Activated CD4-positive, alpha-beta T cell treated with anti-CD3 and anti-CD28 coated beads, Interleukin-2, amount 10 ng/mL, durations not matched to agents 7 days and 5 days (primary cell): ENCODE results near the gene YWHAE. TPM values are rescaled to one million over a fixed set of nuclear protein-coding genes. Genes with fewer than 3 reads are reported as not detected.
"Not testable (repeated sequence)": the region's sequence is repeated elsewhere in the genome, so short reads cannot be mapped to it uniquely, and the experiment has no call there.

ENCODE experiments used
- CTCF ChIA-PET: fragments of 350-600 bp; sonication (Branson Sonifier 250); formaldehyde crosslinking; loops from one replicate; lab custom pipeline; 2021; ENCODE audit warnings: antibody characterized with exemption; lab: Charles Lee
- POLR2A ChIA-PET: fragments of 350-600 bp; sonication (Branson Sonifier 250); formaldehyde crosslinking; loops from one replicate; lab custom pipeline; 2021; ENCODE audit warnings: antibody characterized with exemption; lab: Charles Lee
- DNase-seq: peaks from one replicate; pipeline ENCODE4 v3.0.0-alpha.2; 2020
- H3K27ac Mint-ChIP-seq: one replicate; pipeline ENCODE4 v1.8.0; 2021; ENCODE audit warnings: mild to moderate bottlenecking, moderate library complexity, mixed read lengths
- H3K27me3 Mint-ChIP-seq: one replicate; pipeline ENCODE4 v1.8.0; 2021; ENCODE audit warnings: mixed read lengths
- H3K36me3 Mint-ChIP-seq: one replicate; pipeline ENCODE4 v1.8.0; 2021; ENCODE audit warnings: low read depth, mixed read lengths
- H3K4me1 Mint-ChIP-seq: one replicate; pipeline ENCODE4 v1.8.0; 2021; ENCODE audit warnings: mixed read lengths
- H3K4me3 Mint-ChIP-seq: one replicate; pipeline ENCODE4 v1.8.0; 2021; ENCODE audit warnings: mild to moderate bottlenecking, moderate library complexity, mixed read lengths
- H3K9me3 Mint-ChIP-seq: one replicate; pipeline ENCODE4 v1.8.0; 2021; ENCODE audit warnings: mixed read lengths
- total RNA-seq, 2 experiments: library from RNA; stranded (reverse); gene quantifications; one replicate each; pipeline ENCODE4 v1.2.3, GENCODE V29; 2021

The YWHAE gene
- total RNA-seq, 2 experiments from 2014 or later: 340 to 435 TPM

GRCh38 chr17:1379930-1380313 is 20.1 kb downstream of the YWHAE start:
- H3K4me1 Mint-ChIP-seq: peaks cover 64% of the 10 kb centered on the region
- no peaks in the 10 kb centered on the region for H3K27me3 Mint-ChIP-seq
- no peak overlapping the region for H3K27ac Mint-ChIP-seq
- H3K4me3 Mint-ChIP-seq: no peak overlapping the region
- POLR2A ChIA-PET: interaction anchor here (0.6 kb wide), 1 partner anchor 14 kb away, joined by 3 read pairs; no protein-coding TSS in a partner anchor
- no peaks in the 10 kb centered on the region for H3K9me3 Mint-ChIP-seq
- CTCF ChIA-PET: interaction anchor here (0.7 to 1.9 kb wide), 9 partner anchors 13 to 153 kb away, joined by 3 to 6 read pairs (median 4); partner anchors contain the start of gene INPP5K
- H3K36me3 Mint-ChIP-seq: peaks cover 6% of the 10 kb centered on the region
- no peak for DNase-seq

GRCh38 chr17:1379208-1379929 is 20.7 kb downstream of the YWHAE start:
- peaks cover 8% of the 10 kb centered on the region for H3K36me3 Mint-ChIP-seq
- peaks cover 70% of the 10 kb centered on the region for H3K4me1 Mint-ChIP-seq
- ChIA-PET CTCF (interaction anchor here (0.8 to 1.9 kb wide), 6 partner anchors 8 to 154 kb away, joined by 3 to 5 read pairs (median 4); partner anchors contain the start of gene INPP5K), POLR2A (interaction anchor here (0.6 kb wide), 1 partner anchor 14 kb away, joined by 3 read pairs; no protein-coding TSS in a partner anchor)
- H3K4me3 Mint-ChIP-seq: no peak overlapping the region
- no peak overlapping the region for H3K27ac Mint-ChIP-seq
- H3K27me3 Mint-ChIP-seq: no peaks in the 10 kb centered on the region
- no peak for DNase-seq
- H3K9me3 Mint-ChIP-seq: no peaks in the 10 kb centered on the region

DNA sequence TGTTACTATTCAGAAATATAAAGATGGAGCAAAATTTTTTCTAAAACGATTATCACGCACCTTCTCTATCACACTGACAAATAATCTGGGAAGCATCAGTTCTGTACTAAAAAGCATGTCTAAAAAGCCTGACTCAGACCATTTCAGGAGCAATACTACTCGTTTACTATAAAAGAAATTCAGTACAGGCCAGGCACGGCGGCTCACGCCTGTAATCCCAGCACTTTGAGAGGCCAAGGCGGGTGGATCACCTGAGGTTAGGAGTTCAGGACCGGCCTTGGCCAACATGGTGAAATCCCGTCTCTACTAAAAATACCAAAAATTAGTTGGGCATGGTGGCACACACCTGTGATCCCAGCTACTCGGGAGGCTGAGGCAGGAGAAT is 21.6 kb downstream of the YWHAE start:
- CTCF ChIA-PET: interaction anchor here (1.4 to 1.9 kb wide), 3 partner anchors 12 to 155 kb away, joined by 3 to 4 read pairs (median 4); no protein-coding TSS in a partner anchor
- H3K4me1 Mint-ChIP-seq: peaks cover 76% of the 10 kb centered on the region
- H3K27ac Mint-ChIP-seq, H3K9me3 Mint-ChIP-seq, POLR2A ChIA-PET, DNase-seq, H3K36me3 Mint-ChIP-seq, H3K27me3 Mint-ChIP-seq, H3K4me3 Mint-ChIP-seq: not testable (repeated sequence)

DNA sequence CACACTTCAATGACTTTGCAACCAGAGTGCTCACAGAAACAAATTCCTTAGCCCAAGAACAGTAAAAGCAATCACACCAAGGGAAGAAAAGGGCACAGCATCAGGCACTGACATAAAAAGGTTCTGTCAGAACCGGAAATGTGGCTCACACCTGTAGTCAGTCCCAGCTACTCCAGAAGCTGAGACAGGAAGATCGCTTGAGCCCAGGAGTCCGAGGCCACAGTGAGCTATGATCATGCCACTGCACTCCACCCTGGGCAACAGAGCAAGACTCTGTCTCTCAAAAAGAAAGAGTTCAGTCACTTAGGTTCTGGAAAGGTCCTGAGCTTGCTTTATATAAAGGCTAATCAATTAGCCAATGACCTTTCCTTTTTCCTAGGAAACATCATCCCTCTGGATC is 22.7 kb downstream of the YWHAE start:
- Mint-ChIP-seq H3K27ac (no peak overlapping the region), H3K4me1 (peaks cover 81% of the 10 kb centered on the region), H3K36me3 (peaks cover 12% of the 10 kb centered on the region), H3K4me3 (no peak overlapping the region), H3K27me3 (no peaks in the 10 kb centered on the region), H3K9me3 (no peaks in the 10 kb centered on the region)
- POLR2A ChIA-PET: no interaction called here
- no peak for DNase-seq
- CTCF ChIA-PET: interaction anchor here (0.7 to 2.0 kb wide), 5 partner anchors 12 to 79 kb away, joined by 3 to 18 read pairs (median 3); no protein-coding TSS in a partner anchor

DNA sequence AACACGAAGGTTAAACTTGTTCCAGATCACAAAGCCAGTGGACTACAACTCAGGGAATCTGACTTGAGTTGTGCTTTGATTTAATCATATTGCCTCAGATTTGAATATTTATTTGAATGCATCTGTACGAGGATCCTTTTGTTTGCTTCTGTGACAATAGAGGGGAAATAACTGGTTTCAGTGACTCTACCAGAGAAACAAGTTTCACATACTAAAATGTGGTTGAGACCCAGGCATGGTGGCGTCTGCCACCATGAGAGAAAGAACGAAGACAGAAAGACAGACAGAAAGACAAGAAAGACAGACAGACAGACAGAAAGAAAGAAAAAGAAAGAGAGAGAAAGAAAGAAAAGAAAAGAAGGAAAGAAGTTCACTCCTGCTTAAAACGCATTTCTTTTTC is 24.0 kb downstream of the YWHAE start:
- H3K36me3 Mint-ChIP-seq: peaks cover 10% of the 10 kb centered on the region

GRCh38 chr17:1375615-1376014 is 24.4 kb downstream of the YWHAE start:
- Mint-ChIP-seq H3K27me3 (no peaks in the 10 kb centered on the region), H3K27ac (peak overlapping the region; percentile 60), H3K4me1 (peaks cover 78% of the 10 kb centered on the region), H3K4me3 (no peak overlapping the region), H3K36me3 (peaks cover 10% of the 10 kb centered on the region), H3K9me3 (no peaks in the 10 kb centered on the region)
- DNase-seq: no peak
- ChIA-PET POLR2A (no interaction called here), CTCF (interaction anchor here (1.2 kb wide), 1 partner anchor 10 kb away, joined by 3 read pairs; no protein-coding TSS in a partner anchor)

More for the DNA sequence above, 24.0 kb downstream of the YWHAE start:
- H3K4me3 Mint-ChIP-seq: peak overlapping the region; percentile 28
- DNase-seq: no peak
- peaks cover 82% of the 10 kb centered on the region for H3K4me1 Mint-ChIP-seq
- ChIA-PET CTCF (interaction anchor here (1.2 to 2.0 kb wide), 4 partner anchors 9 to 17 kb away, joined by 3 to 18 read pairs (median 6); no protein-coding TSS in a partner anchor), POLR2A (no interaction called here)
- H3K27me3 Mint-ChIP-seq: no peaks in the 10 kb centered on the region
- H3K9me3 Mint-ChIP-seq: no peaks in the 10 kb centered on the region
- H3K27ac Mint-ChIP-seq: peak overlapping the region; percentile 60

GRCh38 chr17:1374431-1375177 is 25.4 kb downstream of the YWHAE start:
- Mint-ChIP-seq H3K4me1 (peaks cover 72% of the 10 kb centered on the region), H3K36me3 (peaks cover 10% of the 10 kb centered on the region), H3K9me3 (no peaks in the 10 kb centered on the region), H3K27ac (peak overlapping the region; percentile 37), H3K4me3 (no peak overlapping the region), H3K27me3 (no peaks in the 10 kb centered on the region)
- POLR2A ChIA-PET: interaction anchor here (0.7 kb wide), 1 partner anchor 106 kb away, joined by 4 read pairs; no protein-coding TSS in a partner anchor
- CTCF ChIA-PET: interaction anchor here (1.0 to 1.2 kb wide), 3 partner anchors 9 to 141 kb away, joined by 3 read pairs; no protein-coding TSS in a partner anchor
- DNase-seq: no peak

DNA sequence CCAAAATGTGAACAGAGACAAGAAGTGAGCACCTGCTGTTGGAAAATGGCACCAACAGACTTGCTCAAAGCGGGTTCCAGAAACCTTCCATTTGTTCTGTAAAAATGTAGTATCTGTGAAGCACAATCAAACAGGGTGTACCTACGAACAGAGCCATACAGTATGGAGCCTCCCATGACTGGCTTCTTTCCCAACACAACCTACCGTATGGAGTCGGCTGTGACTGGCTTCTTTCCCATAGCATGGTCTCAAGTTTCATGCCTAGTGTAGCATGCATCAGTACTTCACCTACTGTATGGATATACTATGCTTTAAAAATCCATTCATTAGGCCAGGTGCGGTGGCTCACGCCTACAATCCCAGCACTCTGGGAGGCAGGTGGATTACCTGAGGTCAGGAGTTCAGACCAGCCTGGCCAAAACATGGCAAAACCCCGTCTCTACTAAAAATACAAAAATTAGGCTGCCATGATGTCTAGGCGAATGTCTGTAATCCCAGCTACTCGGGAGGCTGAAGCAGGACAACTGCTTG is 26.2 kb downstream of the YWHAE start:
- Mint-ChIP-seq H3K4me1 (peaks cover 70% of the 10 kb centered on the region), H3K36me3 (peaks cover 10% of the 10 kb centered on the region), H3K9me3 (no peaks in the 10 kb centered on the region), H3K4me3 (no peak overlapping the region), H3K27ac (no peak overlapping the region), H3K27me3 (no peaks in the 10 kb centered on the region)
- ChIA-PET POLR2A (interaction anchor here (0.7 kb wide), 1 partner anchor 107 kb away, joined by 4 read pairs; no protein-coding TSS in a partner anchor), CTCF (interaction anchor here (1.0 kb wide), 2 partner anchors 8 to 142 kb away, joined by 3 read pairs; no protein-coding TSS in a partner anchor)
- no peak for DNase-seq

DNA sequence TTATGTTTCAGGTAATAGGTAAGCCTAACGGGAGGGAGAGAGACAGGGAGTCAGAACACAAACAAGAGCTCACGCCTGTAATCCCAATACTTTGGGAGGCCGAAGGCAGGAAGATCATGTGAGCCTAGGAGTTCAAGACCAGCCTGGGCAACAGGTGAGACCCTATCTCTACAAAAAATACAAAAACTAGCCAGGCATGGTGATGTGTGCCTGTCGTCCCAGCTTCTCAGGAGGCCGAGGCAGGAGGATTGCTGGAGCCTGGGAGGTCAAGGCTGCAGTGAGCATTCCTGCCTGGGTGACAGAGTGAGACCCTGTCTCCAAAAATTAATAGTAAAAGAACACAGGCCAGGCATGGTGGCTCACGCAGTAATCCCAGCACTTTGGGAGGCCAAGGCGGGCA is 27.4 kb downstream of the YWHAE start:
- POLR2A ChIA-PET: no interaction called here
- no peak for DNase-seq
- peaks cover 8% of the 10 kb centered on the region for H3K36me3 Mint-ChIP-seq
- CTCF ChIA-PET: interaction anchor here (2.0 kb wide), 1 partner anchor 19 kb away, joined by 8 read pairs; no protein-coding TSS in a partner anchor
- H3K27me3 Mint-ChIP-seq: no peaks in the 10 kb centered on the region
- H3K27ac Mint-ChIP-seq: no peak overlapping the region
- no peaks in the 10 kb centered on the region for H3K9me3 Mint-ChIP-seq
- H3K4me3 Mint-ChIP-seq: no peak overlapping the region
- H3K4me1 Mint-ChIP-seq: peaks cover 59% of the 10 kb centered on the region

- H3K4me1 Mint-ChIP-seq: peaks cover 59% of the 10 kb centered on the region
- H3K9me3 Mint-ChIP-seq: no peaks in the 10 kb centered on the region
- H3K36me3 Mint-ChIP-seq: peaks cover 9% of the 10 kb centered on the region
- H3K4me3 Mint-ChIP-seq: no peak overlapping the region
- POLR2A ChIA-PET: interaction anchor here (0.7 kb wide), 1 partner anchor 26 kb away, joined by 3 read pairs; no protein-coding TSS in a partner anchor
- CTCF ChIA-PET: interaction anchor here (1.0 to 2.0 kb wide), 5 partner anchors 7 to 30 kb away, joined by 3 to 8 read pairs (median 5); no protein-coding TSS in a partner anchor
- no peaks in the 10 kb centered on the region for H3K27me3 Mint-ChIP-seq
- no peak for DNase-seq
- H3K27ac Mint-ChIP-seq: no peak overlapping the region
Observed at GRCh38 chr17:1371893-1372590, 28.0 kb downstream of the YWHAE start.

DNA sequence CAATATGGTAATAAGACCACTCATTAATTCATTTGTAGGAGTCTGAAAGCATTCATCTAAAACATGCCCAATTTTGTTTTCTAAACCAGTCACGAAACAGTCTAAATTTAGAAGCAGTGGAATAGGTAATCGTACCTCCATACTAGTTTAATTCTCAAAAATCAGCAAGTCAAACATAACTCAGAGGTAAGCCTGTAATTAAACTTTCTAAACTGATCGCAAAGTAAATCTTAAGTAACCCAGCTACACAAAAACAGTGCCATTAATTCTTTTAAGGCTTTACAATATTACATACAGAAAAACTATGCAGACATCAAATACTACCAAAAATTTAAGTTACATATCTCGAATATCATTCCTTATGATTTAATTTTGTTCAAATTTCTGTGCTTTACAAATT is 31.4 kb downstream of the YWHAE start:
- DNase-seq: no peak
- ChIA-PET POLR2A (no interaction called here), CTCF (no interaction called here)
- no peak overlapping the region for H3K27ac Mint-ChIP-seq
- H3K27me3 Mint-ChIP-seq: no peaks in the 10 kb centered on the region
- H3K36me3 Mint-ChIP-seq: peaks cover 16% of the 10 kb centered on the region
- H3K9me3 Mint-ChIP-seq: no peaks in the 10 kb centered on the region
- peaks cover 50% of the 10 kb centered on the region for H3K4me1 Mint-ChIP-seq
- no peak overlapping the region for H3K4me3 Mint-ChIP-seq
